H1 (cell line): ENCODE results near the gene GDAP2.

Experiments used
- CBX5 ChIP-seq: fragments of 300-800, 300-1000 bp; sonication (generic); IDR thresholded peaks from 2 replicates; pipeline ENCODE4 v1.7.1; 2016; ENCODE audit warnings: antibody characterized with exemption, low read length, low read depth
- CTCF ChIP-seq, 3 experiments: IDR thresholded peaks; 1 replicate in 2 of 3; 2 replicates in 1 of 3; pipeline versions ENCODE4 v1.5.1 to v1.6.1; 2011; ENCODE audit warnings: low read length in 3 of 3, mild to moderate bottlenecking in 3 of 3, inconsistent platforms in 2 of 3, low read depth in 1 of 3, moderate library complexity in 1 of 3; ENCODE audit not compliant: insufficient read depth in 1 of 3; ENCODE audit errors: control extremely low read depth in 1 of 3
- MAX ChIP-seq: IDR thresholded peaks from 2 replicates; pipeline ENCODE4 v1.6.1; 2012; ENCODE audit warnings: inconsistent platforms
- POLR2A ChIP-seq, 2 experiments: IDR thresholded peaks; 1 replicate in 1 of 2; 2 replicates in 1 of 2; pipeline ENCODE4 v1.6.1; 2011; ENCODE audit warnings: low read depth in 2 of 2, low read length in 2 of 2, mild to moderate bottlenecking in 2 of 2; ENCODE audit errors: control extremely low read depth in 1 of 2
- TCF12 ChIP-seq: IDR thresholded peaks from 2 replicates; pipeline ENCODE4 v1.6.1; 2011; ENCODE audit warnings: low read depth, mild to moderate bottlenecking, low read length
- TF ChIP-seq, protein P1 (sequence below): IDR thresholded peaks from 2 replicates; pipeline ENCODE4 v1.6.1; 2011; ENCODE audit warnings: low read depth, mild to moderate bottlenecking, low read length; ENCODE audit not compliant: insufficient read depth

DNA sequence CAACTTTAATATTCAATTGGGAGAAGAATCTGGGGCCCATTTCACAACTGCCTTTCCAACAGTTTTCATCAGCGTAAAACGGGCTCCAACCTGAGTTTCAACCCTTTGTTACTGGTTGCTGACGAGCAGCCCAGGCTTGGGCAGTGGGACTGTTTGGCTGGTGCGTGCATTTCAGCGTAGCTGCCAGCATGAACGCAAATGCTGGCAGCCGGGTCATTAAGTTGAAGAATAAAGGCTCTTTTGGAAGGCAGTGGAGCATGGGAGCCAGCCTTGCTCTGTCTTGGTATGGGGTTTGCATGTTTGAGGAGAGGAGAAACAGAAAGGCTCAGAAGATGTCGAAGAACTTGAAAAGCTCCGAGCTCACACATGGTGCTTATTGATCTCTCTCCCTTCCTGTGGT lies 40.8 kb upstream of the GDAP2 start:
- TF ChIP-seq CBX5 = no peak
- no peak for TF ChIP-seq CTCF (IDR thresholded peaks at IDR 0.05; ENCODE audit: control extremely low read depth in 1 of 3, insufficient read depth in 1 of 3, low read depth in 1 of 3, low read length in 3 of 3)
- TF ChIP-seq MAX = no peak
- TF ChIP-seq TCF12 = no peak
- TF ChIP-seq POLR2A (IDR thresholded peaks at IDR 0.05; ENCODE audit: control extremely low read depth in 1 of 2, low read depth in 2 of 2, low read length in 2 of 2) = no peak
- TF ChIP-seq, protein P1, sequence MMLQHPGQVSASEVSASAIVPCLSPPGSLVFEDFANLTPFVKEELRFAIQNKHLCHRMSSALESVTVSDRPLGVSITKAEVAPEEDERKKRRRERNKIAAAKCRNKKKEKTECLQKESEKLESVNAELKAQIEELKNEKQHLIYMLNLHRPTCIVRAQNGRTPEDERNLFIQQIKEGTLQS = no peak
